Measurements from ENCODE around the gene HK1.

HK1 gene

DNA sequence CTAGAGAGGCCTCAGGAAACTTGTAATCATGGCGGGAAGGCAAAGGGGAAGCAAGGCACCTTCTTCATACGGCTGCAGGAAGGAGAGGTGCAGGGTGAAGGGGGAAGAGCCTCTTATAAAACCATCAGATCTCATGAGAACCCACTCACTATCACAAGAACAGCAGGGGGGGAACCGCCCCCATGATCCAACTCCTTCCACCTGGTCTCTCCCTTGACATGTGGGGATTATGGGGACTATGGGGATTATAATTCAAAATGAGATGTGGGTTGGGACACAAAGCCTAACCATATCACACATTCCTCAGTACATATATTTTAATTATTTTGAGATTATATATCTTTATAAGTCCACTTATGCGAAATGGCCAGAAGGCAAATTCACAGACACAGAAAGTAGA is 8.9 kb downstream of the HK1 start:
- Histone ChIP-seq H4K12ac (ENCODE audit: low read depth, low read length) (no peak overlapping the region), H2BK12ac (ENCODE audit: low read length) (no peak overlapping the region), H3K9me3 (ENCODE audit: insufficient read depth, low read depth, low read length) (no peaks in the 10 kb centered on the region), H3K23ac (ENCODE audit: low read length) (no peak overlapping the region), H4K91ac (ENCODE audit: low read depth, low read length) (no peak overlapping the region), H2AK5ac (ENCODE audit: low read length) (no peak overlapping the region), H3K79me2 (ENCODE audit: control insufficient read depth, insufficient read depth, low read length, poor library complexity) (no peaks in the 10 kb centered on the region), H3K27me3 (ENCODE audit: insufficient read depth, low read length) (no peaks in the 10 kb centered on the region), H3K4me2 (ENCODE audit: low read length) (no peak overlapping the region), H3K14ac (ENCODE audit: low read length) (no peak overlapping the region), H3K4me3 (ENCODE audit: low read depth, low read length) (no peak overlapping the region), H3K36me3 (ENCODE audit: control insufficient read depth in 1 of 2, insufficient read depth in 2 of 2, low read length in 2 of 2) (no peaks in the 10 kb centered on the region), H2BK120ac (ENCODE audit: insufficient read depth, low read length, poor library complexity) (no peak overlapping the region), H3K4me1 (ENCODE audit: control insufficient read depth in 1 of 2, insufficient read depth in 2 of 2, low read length in 2 of 2) (peaks cover 2 to 4% of the 10 kb centered on the region in 2 experiments), H3K27ac (ENCODE audit: low read depth, low read length) (no peak overlapping the region), H3K18ac (ENCODE audit: low read length) (no peak overlapping the region), H3K79me1 (ENCODE audit: low read length) (no peaks in the 10 kb centered on the region), H4K8ac (ENCODE audit: low read depth, low read length) (no peak overlapping the region), H2AFZ (ENCODE audit: insufficient read depth, low read length, poor library complexity) (no peak overlapping the region), H3K4ac (ENCODE audit: low read depth, low read length) (no peak overlapping the region), H3K9ac (ENCODE audit: low read length) (no peak overlapping the region), H2BK5ac (ENCODE audit: low read depth, low read length, poor library complexity) (no peak overlapping the region)
- no CpG with 5 or more reads among the region's 4 CpGs for WGBS (ENCODE audit: extremely low coverage, insufficient coverage, insufficient read length)
- DNase-seq, result no peak

GRCh38 chr10:69290993-69291392 is 12.7 kb downstream of the HK1 start:
- Histone ChIP-seq H4K8ac (ENCODE audit: low read depth, low read length) (no peak overlapping the region), H3K23ac (ENCODE audit: low read length) (no peak overlapping the region), H3K4ac (ENCODE audit: low read depth, low read length) (no peak overlapping the region), H3K4me1 (ENCODE audit: control insufficient read depth in 1 of 2, insufficient read depth in 2 of 2, low read length in 2 of 2) (no peaks in the 10 kb centered on the region), H4K12ac (ENCODE audit: low read depth, low read length) (no peak overlapping the region), H2AFZ (ENCODE audit: insufficient read depth, low read length, poor library complexity) (no peak overlapping the region), H3K14ac (ENCODE audit: low read length) (no peak overlapping the region), H3K79me1 (ENCODE audit: low read length) (no peaks in the 10 kb centered on the region), H2AK5ac (ENCODE audit: low read length) (no peak overlapping the region), H3K4me3 (ENCODE audit: low read depth, low read length) (no peak overlapping the region), H3K18ac (ENCODE audit: low read length) (no peak overlapping the region), H2BK120ac (ENCODE audit: insufficient read depth, low read length, poor library complexity) (no peak overlapping the region), H2BK12ac (ENCODE audit: low read length) (no peak overlapping the region), H3K27me3 (ENCODE audit: insufficient read depth, low read length) (no peaks in the 10 kb centered on the region), H2BK5ac (ENCODE audit: low read depth, low read length, poor library complexity) (no peak overlapping the region), H4K91ac (ENCODE audit: low read depth, low read length) (no peak overlapping the region), H3K9ac (ENCODE audit: low read length) (no peak overlapping the region), H3K4me2 (ENCODE audit: low read length) (no peak overlapping the region), H3K27ac (ENCODE audit: low read depth, low read length) (no peak overlapping the region), H3K9me3 (ENCODE audit: insufficient read depth, low read depth, low read length) (no peaks in the 10 kb centered on the region), H3K79me2 (ENCODE audit: control insufficient read depth, insufficient read depth, low read length, poor library complexity) (no peaks in the 10 kb centered on the region), H3K36me3 (ENCODE audit: control insufficient read depth in 1 of 2, insufficient read depth in 2 of 2, low read length in 2 of 2) (no peaks in the 10 kb centered on the region)
- no CpG with 5 or more reads among the region's 4 CpGs for WGBS (ENCODE audit: extremely low coverage, insufficient coverage, insufficient read length)
- no peak for DNase-seq

- no peak overlapping the region for H3K18ac ChIP-seq (ENCODE audit: low read length)
- no peak overlapping the region for H4K8ac ChIP-seq (ENCODE audit: low read depth, low read length)
- no peak overlapping the region for H3K4ac ChIP-seq (ENCODE audit: low read depth, low read length)
- no peak overlapping the region for H3K4me3 ChIP-seq (ENCODE audit: low read depth, low read length)
- no peak overlapping the region for H2BK120ac ChIP-seq (ENCODE audit: insufficient read depth, low read length, poor library complexity)
- no peak overlapping the region for H3K4me2 ChIP-seq (ENCODE audit: low read length)
- no peaks in the 10 kb centered on the region for H3K27me3 ChIP-seq (ENCODE audit: insufficient read depth, low read length)
- H3K79me2 ChIP-seq (ENCODE audit: control insufficient read depth, insufficient read depth, low read length, poor library complexity), result no peaks in the 10 kb centered on the region
- no peak overlapping the region for H2AK5ac ChIP-seq (ENCODE audit: low read length)
- H3K14ac ChIP-seq (ENCODE audit: low read length), result no peak overlapping the region
- no peaks in the 10 kb centered on the region for H3K9me3 ChIP-seq (ENCODE audit: insufficient read depth, low read depth, low read length)
- H3K23ac ChIP-seq (ENCODE audit: low read length), result no peak overlapping the region
- H3K27ac ChIP-seq (ENCODE audit: low read depth, low read length), result no peak overlapping the region
- no peak overlapping the region for H2AFZ ChIP-seq (ENCODE audit: insufficient read depth, low read length, poor library complexity)
- no peaks in the 10 kb centered on the region for H3K4me1 ChIP-seq (ENCODE audit: control insufficient read depth in 1 of 2, insufficient read depth in 2 of 2, low read length in 2 of 2)
- no peak overlapping the region for H4K12ac ChIP-seq (ENCODE audit: low read depth, low read length)
- no peak overlapping the region for H3K9ac ChIP-seq (ENCODE audit: low read length)
- no peaks in the 10 kb centered on the region for H3K79me1 ChIP-seq (ENCODE audit: low read length)
- H3K36me3 ChIP-seq (ENCODE audit: control insufficient read depth in 1 of 2, insufficient read depth in 2 of 2, low read length in 2 of 2), result no peaks in the 10 kb centered on the region
- no peak overlapping the region for H4K91ac ChIP-seq (ENCODE audit: low read depth, low read length)
- no peak overlapping the region for H2BK12ac ChIP-seq (ENCODE audit: low read length)
- H2BK5ac ChIP-seq (ENCODE audit: low read depth, low read length, poor library complexity), result no peak overlapping the region
- DNase-seq, result no peak
- WGBS (ENCODE audit: extremely low coverage, insufficient coverage, insufficient read length), result no CpG with 5 or more reads among the region's 3 CpGs
These were observed 14.2 kb downstream of the HK1 start for GRCh38 chr10:69292459-69292858.

DNA sequence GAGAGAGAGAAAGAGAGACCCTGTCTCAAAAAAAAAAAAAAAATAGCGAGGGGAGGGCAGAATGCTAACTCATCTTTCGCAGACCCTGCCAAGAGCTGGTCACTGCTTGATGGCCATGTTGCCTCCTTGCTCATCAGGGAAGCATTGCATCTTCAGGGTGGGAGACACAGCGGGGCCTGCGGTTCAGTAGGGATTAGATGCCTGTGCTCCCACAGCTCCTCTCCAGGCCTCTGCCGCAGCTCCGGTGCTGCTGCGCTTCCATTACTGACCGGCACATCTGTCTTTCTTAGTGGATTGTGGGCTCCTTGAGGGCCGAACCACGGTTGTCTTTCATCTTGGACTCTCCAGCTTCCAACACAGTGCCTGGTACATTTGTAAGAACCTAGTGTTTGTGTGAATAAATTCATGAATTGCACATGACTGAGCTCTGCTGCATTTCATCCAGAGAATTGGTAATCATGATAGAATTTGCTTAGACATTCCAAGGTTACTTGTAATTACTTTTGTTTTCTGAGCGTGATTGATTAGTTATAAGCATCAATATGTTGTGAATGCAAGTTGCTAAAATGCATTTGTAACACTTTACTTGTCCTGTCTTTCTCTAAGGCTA is 16.8 kb downstream of the HK1 start:
- H2AK5ac ChIP-seq (ENCODE audit: low read length), result no peak overlapping the region
- no peaks in the 10 kb centered on the region for H3K36me3 ChIP-seq (ENCODE audit: control insufficient read depth in 1 of 2, insufficient read depth in 2 of 2, low read length in 2 of 2)
- no peak overlapping the region for H2BK120ac ChIP-seq (ENCODE audit: insufficient read depth, low read length, poor library complexity)
- H3K79me2 ChIP-seq (ENCODE audit: control insufficient read depth, insufficient read depth, low read length, poor library complexity), result no peaks in the 10 kb centered on the region
- no peak overlapping the region for H3K18ac ChIP-seq (ENCODE audit: low read length)
- no peak overlapping the region for H2BK12ac ChIP-seq (ENCODE audit: low read length)
- no peak overlapping the region for H3K27ac ChIP-seq (ENCODE audit: low read depth, low read length)
- H3K4me3 ChIP-seq (ENCODE audit: low read depth, low read length), result no peak overlapping the region
- H4K91ac ChIP-seq (ENCODE audit: low read depth, low read length), result no peak overlapping the region
- no CpG with 5 or more reads among the region's 11 CpGs for WGBS (ENCODE audit: extremely low coverage, insufficient coverage, insufficient read length)
- no peak overlapping the region for H3K9ac ChIP-seq (ENCODE audit: low read length)
- H3K14ac ChIP-seq (ENCODE audit: low read length), result no peak overlapping the region
- H3K27me3 ChIP-seq (ENCODE audit: insufficient read depth, low read length), result no peaks in the 10 kb centered on the region
- H3K4me2 ChIP-seq (ENCODE audit: low read length), result no peak overlapping the region
- no peak for DNase-seq
- H3K4ac ChIP-seq (ENCODE audit: low read depth, low read length), result no peak overlapping the region
- no peaks in the 10 kb centered on the region for H3K79me1 ChIP-seq (ENCODE audit: low read length)
- no peak overlapping the region for H3K23ac ChIP-seq (ENCODE audit: low read length)
- no peak overlapping the region for H4K12ac ChIP-seq (ENCODE audit: low read depth, low read length)
- H3K4me1 ChIP-seq (ENCODE audit: control insufficient read depth in 1 of 2, insufficient read depth in 2 of 2, low read length in 2 of 2), result no peaks in the 10 kb centered on the region
- H4K8ac ChIP-seq (ENCODE audit: low read depth, low read length), result no peak overlapping the region
- H3K9me3 ChIP-seq (ENCODE audit: insufficient read depth, low read depth, low read length), result no peaks in the 10 kb centered on the region
- H2AFZ ChIP-seq (ENCODE audit: insufficient read depth, low read length, poor library complexity), result no peak overlapping the region
- H2BK5ac ChIP-seq (ENCODE audit: low read depth, low read length, poor library complexity), result no peak overlapping the region
